Activated gamma-delta T cell (primary cell): Measurements from ENCODE around the gene RBL2.
"Not testable (repeated sequence)": the region's sequence is repeated elsewhere in the genome, so short reads cannot be mapped to it uniquely, and the experiment has no call there.

Experiments
- DNase-seq: peaks from one replicate; lab custom pipeline; 2025; lab: John Stamatoyannopoulos, UW

RBL2 gene

GRCh38 chr16:53504665-53505064 is 70.4 kb downstream of the RBL2 start:
- no peak for DNase-seq

GRCh38 chr16:53506254-53506653 is 72.0 kb downstream of the RBL2 start:
- DNase-seq: no peak

- no peak for DNase-seq
Measured at GRCh38 chr16:53507464-53508179, 73.4 kb downstream of the RBL2 start.

- DNase-seq: no peak
Measured at GRCh38 chr16:53509906-53510703, 75.8 kb downstream of the RBL2 start.

GRCh38 chr16:53510704-53511070 is 76.4 kb downstream of the RBL2 start:
- no peak for DNase-seq

GRCh38 chr16:53511084-53511402 is 76.8 kb downstream of the RBL2 start:
- no peak for DNase-seq

GRCh38 chr16:53511403-53512280 is 77.4 kb downstream of the RBL2 start:
- no peak for DNase-seq

- not testable (repeated sequence) for DNase-seq
Measured at GRCh38 chr16:53512795-53513194, 78.5 kb downstream of the RBL2 start.

- no peak for DNase-seq
Measured at GRCh38 chr16:53515259-53515658, 81.0 kb downstream of the RBL2 start.

- DNase-seq: no peak
Measured at GRCh38 chr16:53515811-53516210, 81.5 kb downstream of the RBL2 start.

GRCh38 chr16:53517851-53518250 is 83.6 kb downstream of the RBL2 start:
- DNase-seq: no peak

- no peak for DNase-seq
Measured at GRCh38 chr16:53518550-53519416, 84.5 kb downstream of the RBL2 start.

GRCh38 chr16:53519417-53520091 is 85.3 kb downstream of the RBL2 start:
- no peak for DNase-seq

- DNase-seq: no peak
Measured at GRCh38 chr16:53523126-53523804, 89.0 kb downstream of the RBL2 start.

GRCh38 chr16:53523971-53524548 is 89.8 kb downstream of the RBL2 start:
- DNase-seq: no peak

- no peak for DNase-seq
Measured at GRCh38 chr16:53528797-53529196, 94.5 kb downstream of the RBL2 start.

- no peak for DNase-seq
Measured at GRCh38 chr16:53529513-53529912, 95.2 kb downstream of the RBL2 start.

- DNase-seq: no peak
Measured at GRCh38 chr16:53530046-53530445, 95.8 kb downstream of the RBL2 start.

- no peak for DNase-seq
Measured at GRCh38 chr16:53530741-53531140, 96.5 kb downstream of the RBL2 start.

GRCh38 chr16:53534206-53534605 is 99.9 kb downstream of the RBL2 start:
- DNase-seq: no peak
